ENCODE measurements around the gene TNRC6C. TPM values are rescaled to one million over a fixed set of nuclear protein-coding genes. Genes with fewer than 3 reads are reported as not detected.

The TNRC6C gene
- total RNA-seq, 3 donors from 2014 or later (not counting 1 experiment from before 2014, with no cell fraction given): 74.3 to 100 (median 76.3) TPM

DNA sequence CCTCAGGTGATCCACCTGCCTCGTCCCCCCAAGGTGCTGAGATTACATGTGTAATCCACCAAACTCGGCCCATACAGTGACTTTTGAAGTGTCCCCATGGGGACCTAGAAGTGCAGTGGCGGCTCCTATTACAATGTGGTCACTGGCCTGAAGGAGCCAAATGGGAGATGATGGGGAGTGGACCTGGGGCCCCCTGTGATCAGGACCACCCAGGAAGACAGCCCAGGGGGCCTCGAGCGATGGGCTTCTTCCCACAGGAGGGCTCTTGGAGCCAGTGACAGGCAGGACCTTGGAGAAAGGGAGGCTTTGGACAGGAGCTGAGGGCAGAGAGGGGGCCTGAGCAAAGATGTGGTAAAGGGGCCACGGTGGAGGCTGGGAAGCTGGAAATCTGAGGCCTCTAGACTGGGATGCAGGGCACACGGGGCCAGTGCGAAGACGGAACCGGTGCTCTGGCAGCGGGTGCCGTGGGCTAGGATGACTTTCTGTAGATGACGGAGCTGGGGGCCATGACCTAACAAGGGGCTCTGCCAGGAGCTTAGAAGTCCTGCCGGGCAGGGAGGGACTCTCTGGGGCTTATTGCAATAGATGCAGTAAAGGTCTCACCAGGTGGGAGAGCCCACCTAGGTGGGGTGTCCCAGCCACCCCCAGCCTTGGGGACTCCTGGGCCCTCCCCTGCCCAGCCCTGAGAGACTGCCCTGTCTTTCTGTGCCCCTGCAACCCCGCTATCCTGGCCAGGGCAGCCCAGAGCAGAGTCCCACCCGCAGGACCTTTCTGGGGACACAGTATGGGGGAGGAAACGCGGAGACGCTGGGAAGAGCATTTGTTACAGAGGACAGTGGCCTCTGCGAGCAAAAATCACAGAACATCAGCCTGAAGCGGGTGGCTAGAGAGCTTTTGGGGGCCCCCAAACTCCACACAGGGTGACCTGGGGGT, 185.0 kb downstream of the TNRC6C start:
- Histone ChIP-seq H3K4me1 (ENCODE audit: control insufficient read depth, insufficient read depth, low read length) (peaks cover 94% of the 10 kb centered on the region), H3K4me3 (ENCODE audit: low read length) (no peak overlapping the region), H3K9me3 (ENCODE audit: control insufficient read depth, insufficient read depth, low read length) (no peaks in the 10 kb centered on the region), H3K27me3 (ENCODE audit: control insufficient read depth, insufficient read depth, low read length) (no peaks in the 10 kb centered on the region), H3K27ac (ENCODE audit: low read length) (peak overlapping the region; percentile 5), H3K36me3 (ENCODE audit: control insufficient read depth, insufficient read depth, low read length) (peaks cover 21% of the 10 kb centered on the region)
- intact Hi-C loops (cut with micrococcal nuclease): no loop called here
- Mint-ChIP-seq H3K9me3 (no peaks in the 10 kb centered on the region), H3K4me3 (no peak overlapping the region), H3K27me3 (ENCODE audit: low read depth in 2 of 2) (peaks cover 0 to 2% of the 10 kb centered on the region in 2 donors), H3K4me1 (peaks cover 30 to 44% of the 10 kb centered on the region in 2 donors), H3K36me3 (no peaks in the 10 kb centered on the region), H3K27ac (peak overlapping the region; percentile 61 to 78)
- WGBS (ENCODE audit: insufficient coverage): 91% methylated on average over 21 of the region's 21 CpGs
- TF ChIP-seq CTCF (IDR thresholded peaks at IDR 0.05): no peak
- no peak for ATAC-seq
- DNase-seq: no peak

DNA sequence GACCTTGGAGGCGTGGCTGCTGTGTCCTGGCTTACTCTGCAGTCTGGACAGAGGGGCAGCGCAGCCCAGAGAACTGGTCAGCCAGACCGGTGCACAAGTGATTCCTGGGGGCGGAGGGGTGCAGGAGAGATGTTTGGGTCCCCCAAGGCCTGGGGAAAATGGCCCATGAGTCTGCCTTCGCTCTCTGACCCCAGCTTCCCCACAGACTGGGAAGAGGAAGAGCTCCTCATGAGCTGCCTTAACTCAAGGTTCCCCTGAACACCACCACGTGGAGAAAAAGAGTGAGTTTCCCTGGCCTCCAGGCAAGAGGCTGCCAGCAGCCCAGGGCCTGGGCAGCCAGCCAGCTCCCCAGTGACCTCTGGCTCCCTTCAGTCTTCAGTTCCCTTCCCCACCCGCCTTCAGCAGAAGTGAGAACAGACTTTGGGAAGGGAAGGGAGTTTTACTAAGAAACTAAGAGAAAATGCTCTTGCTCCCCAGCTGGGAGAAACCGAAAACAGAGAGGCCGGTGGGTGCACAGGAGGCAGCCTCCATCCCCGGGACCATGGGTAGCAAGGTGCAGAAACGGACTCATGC, 185.7 kb downstream of the TNRC6C start:
- no peaks in the 10 kb centered on the region for H3K9me3 Mint-ChIP-seq
- no peaks in the 10 kb centered on the region for H3K9me3 ChIP-seq (ENCODE audit: control insufficient read depth, insufficient read depth, low read length)
- ATAC-seq (no peak), DNase-seq (no peak)
- no peak for TF ChIP-seq CTCF (IDR thresholded peaks at IDR 0.05)
- H3K36me3 ChIP-seq (ENCODE audit: control insufficient read depth, insufficient read depth, low read length): peaks cover 19% of the 10 kb centered on the region
- no peaks in the 10 kb centered on the region for H3K36me3 Mint-ChIP-seq
- H3K27ac ChIP-seq (ENCODE audit: low read length): peak overlapping the region; percentile 5
- H3K4me1 ChIP-seq (ENCODE audit: control insufficient read depth, insufficient read depth, low read length): peaks cover 91% of the 10 kb centered on the region
- no peak overlapping the region for H3K4me3 Mint-ChIP-seq
- H3K4me3 ChIP-seq (ENCODE audit: low read length): no peak overlapping the region
- peaks cover 0 to 5% of the 10 kb centered on the region in 2 donors for H3K27me3 Mint-ChIP-seq (ENCODE audit: low read depth in 2 of 2)
- WGBS (ENCODE audit: insufficient coverage): 75% methylated on average over 10 of the region's 11 CpGs
- intact Hi-C loops (cut with micrococcal nuclease): no loop called here
- no peaks in the 10 kb centered on the region for H3K27me3 ChIP-seq (ENCODE audit: control insufficient read depth, insufficient read depth, low read length)
- H3K27ac Mint-ChIP-seq: peak overlapping the region in 1 of 2 donors; percentile 78
- peaks cover 22 to 40% of the 10 kb centered on the region in 2 donors for H3K4me1 Mint-ChIP-seq

- no peaks in the 10 kb centered on the region for H3K27me3 ChIP-seq (ENCODE audit: control insufficient read depth, insufficient read depth, low read length)
- intact Hi-C loops (cut with micrococcal nuclease): no loop called here
- Mint-ChIP-seq H3K4me1 (peaks cover 17 to 34% of the 10 kb centered on the region in 2 donors), H3K4me3 (no peak overlapping the region), H3K27me3 (ENCODE audit: low read depth in 2 of 2) (peaks cover 0 to 5% of the 10 kb centered on the region in 2 donors), H3K36me3 (no peaks in the 10 kb centered on the region), H3K27ac (peak overlapping the region in 1 of 2 donors; percentile 78), H3K9me3 (no peaks in the 10 kb centered on the region)
- ATAC-seq (no peak), DNase-seq (peak in 1 of 2 donors; percentile 5)
- TF ChIP-seq CTCF (IDR thresholded peaks at IDR 0.05): no peak
- H3K27ac ChIP-seq (ENCODE audit: low read length): no peak overlapping the region
- WGBS (ENCODE audit: insufficient coverage): 83% methylated on average over 18 of the region's 18 CpGs
- no peak overlapping the region for H3K4me3 ChIP-seq (ENCODE audit: low read length)
- H3K36me3 ChIP-seq (ENCODE audit: control insufficient read depth, insufficient read depth, low read length): peaks cover 17% of the 10 kb centered on the region
- H3K4me1 ChIP-seq (ENCODE audit: control insufficient read depth, insufficient read depth, low read length): peaks cover 84% of the 10 kb centered on the region
- no peaks in the 10 kb centered on the region for H3K9me3 ChIP-seq (ENCODE audit: control insufficient read depth, insufficient read depth, low read length)
Observed at GRCh38 chr17:78144736-78145641, 186.5 kb downstream of the TNRC6C start.
